Effector memory CD4-positive, alpha-beta T cell (primary cell): ENCODE measurements around the gene CLCN7.

Source experiments
- DNase-seq, 3 donors: peaks; one replicate each; pipeline ENCODE4 v3.0.0-alpha.2; 2020
- H3K27ac ChIP-seq: 2 replicates; pipeline ENCODE4 v1.7.0; 2013; ENCODE audit warnings: mild to moderate bottlenecking, low read length, moderate library complexity; ENCODE audit not compliant: insufficient read depth, poor library complexity, severe bottlenecking
- H3K27me3 ChIP-seq: replicated peaks from 2 replicates; pipeline ENCODE4 v1.7.0; 2013; ENCODE audit warnings: mild to moderate bottlenecking, low read length; ENCODE audit not compliant: insufficient read depth, control insufficient read depth, poor library complexity, severe bottlenecking
- H3K36me3 ChIP-seq: 2 replicates; pipeline ENCODE4 v1.7.0; 2013; ENCODE audit warnings: mild to moderate bottlenecking, low read length, moderate library complexity; ENCODE audit not compliant: control insufficient read depth, insufficient read depth
- H3K4me1 ChIP-seq: 2 replicates; pipeline ENCODE4 v1.7.0; 2013; ENCODE audit warnings: low read length, mild to moderate bottlenecking; ENCODE audit not compliant: control insufficient read depth, insufficient read depth, poor library complexity, severe bottlenecking
- H3K4me3 ChIP-seq: 2 replicates; pipeline ENCODE4 v1.7.0; 2013; ENCODE audit warnings: low read length, low read depth, mild to moderate bottlenecking; ENCODE audit not compliant: insufficient read depth, poor library complexity, severe bottlenecking
- H3K9me3 ChIP-seq: 2 replicates; pipeline ENCODE4 v1.7.0; 2013; ENCODE audit warnings: mild to moderate bottlenecking, low read length, moderate library complexity; ENCODE audit not compliant: control insufficient read depth

The CLCN7 gene

DNA sequence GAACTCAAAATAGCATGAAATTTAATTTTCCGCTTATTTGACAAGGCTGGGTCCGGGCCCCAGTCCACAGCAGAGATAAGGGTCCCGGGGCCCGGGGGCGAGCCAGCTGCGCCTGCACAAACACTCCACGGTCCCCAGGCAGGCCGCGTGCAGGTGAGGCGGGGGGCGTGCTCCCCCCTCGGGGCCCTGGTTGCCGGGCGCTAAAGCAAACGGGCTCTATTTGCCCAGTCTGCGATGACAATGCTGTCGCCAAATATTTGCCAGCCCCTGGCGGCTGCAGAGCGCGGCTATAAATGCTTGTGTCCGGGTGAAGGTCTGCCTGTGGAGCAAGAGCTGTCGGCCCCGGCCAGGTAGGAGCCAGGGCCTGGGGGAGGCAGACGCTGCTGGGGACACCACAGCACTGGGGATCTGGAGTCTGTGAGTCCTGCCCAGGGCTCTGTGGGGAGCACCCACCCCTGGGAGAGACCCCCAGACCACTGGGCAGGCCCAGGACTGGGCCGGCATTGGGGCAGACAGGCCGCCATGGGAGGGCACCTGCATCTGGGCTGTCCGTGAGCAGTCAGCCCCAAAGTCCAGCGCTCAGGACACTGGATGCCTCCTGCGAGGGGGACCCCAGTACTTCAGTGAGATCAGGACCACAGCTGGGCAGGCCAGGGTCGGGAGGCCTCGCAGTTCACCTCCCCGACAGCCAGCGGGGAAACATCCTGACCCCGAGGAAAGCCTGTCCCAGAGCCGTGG is 43.9 kb downstream of the CLCN7 start, which contains the start of gene PERCC1:
Gene PERCC1, plus strand, starts transcription at position 320 of the 738 bp plus-strand sequence. CDS start 1,516 bp downstream, outside the sequence.
- no peaks in the 10 kb centered on the region for H3K9me3 ChIP-seq
- H3K4me3 ChIP-seq, result no peak within 1 kb of the TSS
- H3K27me3 ChIP-seq, result no peaks in the 10 kb centered on the region
- DNase-seq, result no peak
- no peaks in the 10 kb centered on the region for H3K4me1 ChIP-seq
- no peak within 1 kb of the TSS for H3K27ac ChIP-seq
- H3K36me3 ChIP-seq, result no peaks in the 10 kb centered on the region

DNA sequence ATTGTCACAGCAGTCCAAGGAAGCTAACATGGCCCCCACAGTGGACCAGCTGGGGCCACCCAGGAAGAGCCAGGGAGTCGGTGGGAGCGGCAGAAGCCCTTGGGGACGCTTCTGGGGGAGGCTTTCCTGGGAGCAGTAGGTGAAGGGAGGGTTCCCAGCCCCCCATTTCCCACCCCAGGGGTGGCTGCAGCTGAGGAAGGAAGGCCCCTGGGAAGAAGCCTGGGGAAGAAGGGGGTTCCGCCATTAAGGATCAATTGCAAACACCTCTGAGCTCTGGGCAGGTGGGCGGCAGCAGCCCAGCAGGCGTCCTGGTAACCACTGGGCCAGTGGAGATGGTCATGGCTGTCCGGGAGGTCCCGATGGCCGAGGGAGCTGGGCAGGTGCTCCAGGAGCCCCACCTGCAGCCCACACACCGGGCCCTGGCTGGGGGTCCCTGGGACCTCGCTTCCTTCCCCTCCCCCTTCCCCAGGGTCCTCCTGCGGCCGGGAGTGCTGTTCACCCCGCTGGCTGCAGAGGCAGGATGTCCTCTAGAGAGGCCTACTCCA is 44.5 kb downstream of the CLCN7 start:
- no peaks in the 10 kb centered on the region for H3K9me3 ChIP-seq
- DNase-seq, result no peak
- H3K36me3 ChIP-seq, result no peaks in the 10 kb centered on the region
- H3K4me1 ChIP-seq, result no peaks in the 10 kb centered on the region
- no peak overlapping the region for H3K4me3 ChIP-seq
- no peak overlapping the region for H3K27ac ChIP-seq
- no peaks in the 10 kb centered on the region for H3K27me3 ChIP-seq

DNA sequence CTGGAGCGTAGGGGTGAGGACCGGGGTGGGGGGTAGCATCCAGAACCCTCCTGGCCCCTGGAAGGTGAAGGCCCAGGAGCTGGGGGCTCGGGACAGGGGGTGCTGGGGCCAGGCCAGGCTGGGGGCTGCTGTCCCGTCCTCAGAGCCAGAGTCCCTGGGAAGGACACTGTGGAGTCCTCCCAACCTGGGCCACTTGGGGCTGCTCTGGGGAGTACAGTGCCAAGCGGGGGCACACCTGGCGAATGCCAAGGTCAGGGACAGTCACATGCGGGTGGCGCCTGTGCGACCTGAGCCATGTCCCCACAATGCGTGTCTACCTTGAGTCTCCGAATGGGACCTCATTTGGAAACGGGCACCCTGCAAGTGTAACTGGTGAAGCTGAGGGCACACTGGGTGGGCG is 45.2 kb downstream of the CLCN7 start:
- Histone ChIP-seq H3K36me3 (no peaks in the 10 kb centered on the region), H3K4me1 (no peaks in the 10 kb centered on the region), H3K27ac (no peak overlapping the region), H3K4me3 (no peak overlapping the region), H3K9me3 (no peaks in the 10 kb centered on the region), H3K27me3 (no peaks in the 10 kb centered on the region)
- no peak for DNase-seq

DNA sequence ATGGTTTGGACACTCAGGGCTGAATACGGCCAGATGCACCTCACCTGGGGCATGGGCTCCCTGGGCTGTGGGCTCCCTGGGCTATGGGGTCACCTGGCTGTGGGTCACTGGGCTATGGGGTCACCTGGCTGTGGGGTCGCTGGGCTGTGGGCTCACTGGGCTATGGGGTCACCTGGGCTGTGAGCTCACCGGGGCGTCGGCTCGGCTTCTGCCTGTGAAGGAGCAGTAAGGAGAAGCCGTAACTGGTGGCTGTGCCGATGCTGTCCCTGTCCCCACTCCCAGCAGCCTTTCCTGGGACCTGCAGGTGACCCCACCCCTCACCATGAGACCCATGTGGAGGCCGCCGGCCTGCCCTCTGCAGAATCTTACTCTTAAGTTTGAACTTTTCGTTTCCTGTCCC is 45.8 kb downstream of the CLCN7 start:
- Histone ChIP-seq H3K27me3 (no peaks in the 10 kb centered on the region), H3K4me1 (no peaks in the 10 kb centered on the region), H3K27ac (no peak overlapping the region), H3K36me3 (no peaks in the 10 kb centered on the region), H3K4me3 (no peak overlapping the region), H3K9me3 (no peaks in the 10 kb centered on the region)
- no peak for DNase-seq

DNA sequence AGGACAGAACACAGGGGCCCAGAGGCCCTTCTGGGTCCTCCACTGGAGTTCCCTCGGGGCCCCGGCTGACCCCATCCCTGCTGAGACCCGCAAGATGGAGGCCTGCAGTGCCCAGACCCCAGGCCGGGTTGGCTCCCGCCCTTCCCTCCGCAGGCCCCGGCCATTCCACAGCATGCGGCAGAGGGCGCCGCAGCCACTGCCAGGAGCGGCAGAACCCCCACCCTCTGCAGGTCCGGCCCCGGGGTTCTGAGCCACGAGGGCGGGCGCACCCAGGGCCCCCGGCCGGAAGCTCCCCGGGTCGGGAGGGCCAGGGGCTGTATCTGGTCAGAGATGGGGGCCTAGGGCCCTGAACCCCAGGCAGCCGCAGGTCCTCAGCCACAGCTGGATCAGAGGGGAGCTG is 46.3 kb downstream of the CLCN7 start:
- Histone ChIP-seq H3K36me3 (no peaks in the 10 kb centered on the region), H3K27ac (no peak overlapping the region), H3K27me3 (no peaks in the 10 kb centered on the region), H3K4me1 (no peaks in the 10 kb centered on the region), H3K4me3 (no peak overlapping the region), H3K9me3 (no peaks in the 10 kb centered on the region)
- DNase-seq, result no peak

DNA sequence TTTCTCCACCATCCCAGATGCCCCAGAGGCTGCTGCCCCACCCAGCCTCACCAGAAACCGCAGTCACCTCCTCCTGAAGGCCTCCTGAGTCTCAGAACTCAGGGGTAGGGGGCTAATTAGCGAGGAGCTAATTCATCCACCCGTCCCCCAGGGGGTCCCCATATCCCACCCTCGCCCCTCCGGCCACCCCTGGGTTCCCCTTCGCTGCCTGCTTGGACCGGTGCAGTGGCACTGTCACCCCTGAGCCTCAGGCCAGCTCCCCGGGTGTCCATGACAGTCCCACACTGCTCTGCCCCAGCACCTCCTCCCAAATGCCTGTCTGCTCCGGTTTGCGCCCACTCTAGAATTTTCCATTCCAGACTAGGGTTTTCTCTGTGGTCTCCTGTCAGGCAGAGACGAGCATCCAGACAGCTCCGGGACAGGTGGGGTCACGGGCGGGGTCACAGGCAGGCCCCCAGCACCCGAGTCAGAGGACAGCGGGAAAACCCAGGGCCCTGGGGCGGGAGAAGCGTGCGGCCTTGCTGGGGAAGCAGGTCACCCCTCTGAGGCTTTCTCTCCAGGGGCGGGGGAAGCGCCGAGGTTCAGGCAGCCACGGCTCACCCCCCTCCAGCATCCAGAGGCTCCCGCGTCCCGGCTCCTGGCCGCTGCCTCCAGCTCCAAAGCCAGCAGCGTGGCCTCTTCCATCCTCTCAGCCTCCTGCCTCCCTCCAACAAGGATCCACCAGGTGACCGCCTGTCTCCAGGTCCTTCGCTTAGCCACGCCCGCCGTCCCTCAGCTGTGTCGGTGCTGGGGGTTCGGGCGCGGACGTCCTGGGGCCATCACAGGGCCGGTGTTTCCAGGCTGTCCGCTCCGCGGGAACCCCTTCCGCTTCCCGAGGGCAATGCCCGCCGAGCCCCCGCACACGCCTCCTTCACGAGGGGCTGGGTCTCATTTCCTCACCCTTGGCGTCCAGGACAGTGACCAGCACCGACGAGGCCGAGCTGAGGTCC is 47.1 kb downstream of the CLCN7 start:
- no peak for DNase-seq
- Histone ChIP-seq H3K27ac (no peak overlapping the region), H3K4me3 (no peak overlapping the region), H3K27me3 (no peaks in the 10 kb centered on the region), H3K9me3 (no peaks in the 10 kb centered on the region), H3K36me3 (no peaks in the 10 kb centered on the region), H3K4me1 (no peaks in the 10 kb centered on the region)

DNA sequence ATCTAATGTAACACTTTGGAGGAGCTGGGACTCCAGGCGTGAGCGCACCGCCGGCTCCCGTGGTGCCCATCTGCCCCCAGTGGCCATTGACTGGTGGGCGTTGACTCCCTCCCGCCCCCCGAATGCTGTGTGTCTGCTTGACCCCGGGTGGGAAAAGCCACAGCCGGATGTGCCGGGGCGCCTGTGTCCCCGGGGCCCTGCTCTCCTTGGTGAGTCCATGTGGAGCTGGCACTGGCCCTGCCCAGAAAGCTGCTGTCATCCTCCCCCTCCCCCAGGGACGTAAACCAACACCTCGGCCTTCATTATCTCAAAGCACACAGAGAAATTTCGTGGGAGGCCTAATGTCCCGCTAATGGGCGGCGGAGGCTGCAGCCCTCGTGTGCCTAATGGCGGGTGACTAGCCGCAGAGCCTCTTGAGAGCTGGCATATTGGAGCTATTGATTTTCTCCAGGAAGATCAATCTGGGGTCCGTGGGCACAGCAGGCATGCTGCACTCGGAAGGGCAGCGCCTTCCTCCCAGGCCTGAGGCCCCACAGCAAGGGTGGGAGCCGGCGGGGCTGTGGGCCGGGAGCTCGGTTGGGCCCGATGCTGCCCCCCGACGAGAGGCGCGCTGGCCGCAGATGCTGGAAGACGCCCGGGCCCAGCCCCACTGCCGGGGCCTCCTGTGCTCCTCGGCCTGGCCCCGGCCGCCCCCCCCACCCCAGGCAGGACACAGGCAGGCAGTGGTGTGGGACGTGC is 47.9 kb downstream of the CLCN7 start:
- no peaks in the 10 kb centered on the region for H3K27me3 ChIP-seq
- H3K4me3 ChIP-seq, result no peak overlapping the region
- DNase-seq, result no peak

DNA sequence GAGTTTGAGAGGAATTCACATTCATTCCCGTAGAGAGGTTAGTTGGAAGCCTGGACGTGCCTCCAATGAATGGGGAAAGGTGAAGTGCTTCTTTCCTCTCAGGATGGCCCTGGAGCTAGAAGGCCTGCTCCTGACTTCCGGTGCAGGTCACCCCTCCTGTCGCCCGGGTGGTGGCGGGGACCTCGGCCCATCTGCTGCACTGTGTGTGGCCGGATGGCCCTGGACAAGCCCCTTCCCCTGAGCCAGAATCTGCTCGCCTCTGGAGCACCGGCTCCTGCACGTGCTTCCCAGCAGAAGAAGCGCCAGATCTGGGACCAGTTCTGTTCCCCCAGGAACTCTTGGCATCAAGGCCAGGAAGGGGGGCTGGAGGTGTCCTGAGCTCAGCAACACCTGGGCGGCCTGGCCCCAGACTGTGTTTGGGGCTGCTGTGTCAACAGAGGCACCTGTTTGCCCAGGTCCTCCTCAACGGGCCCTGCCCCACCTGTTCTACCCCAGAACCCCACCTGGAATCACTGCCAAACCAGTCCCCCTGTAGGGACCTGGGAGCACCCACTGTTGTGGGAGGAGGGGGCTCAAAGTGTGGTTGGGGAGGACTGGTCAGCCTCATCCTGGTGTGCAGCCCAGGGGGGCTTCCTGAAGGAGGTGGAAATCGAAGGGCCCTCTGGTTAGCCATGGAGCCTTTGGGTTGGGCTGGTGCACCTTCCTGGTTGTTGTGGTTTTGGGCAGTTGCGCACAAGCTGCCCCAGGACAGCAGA is 49.0 kb downstream of the CLCN7 start:
- Histone ChIP-seq H3K4me3 (no peak overlapping the region), H3K27me3 (no peaks in the 10 kb centered on the region)

More for the DNA sequence above, 47.9 kb downstream of the CLCN7 start:
- H3K27ac ChIP-seq, result no peak overlapping the region
- no peaks in the 10 kb centered on the region for H3K9me3 ChIP-seq
- H3K4me1 ChIP-seq, result no peaks in the 10 kb centered on the region
- H3K36me3 ChIP-seq, result no peaks in the 10 kb centered on the region

DNA sequence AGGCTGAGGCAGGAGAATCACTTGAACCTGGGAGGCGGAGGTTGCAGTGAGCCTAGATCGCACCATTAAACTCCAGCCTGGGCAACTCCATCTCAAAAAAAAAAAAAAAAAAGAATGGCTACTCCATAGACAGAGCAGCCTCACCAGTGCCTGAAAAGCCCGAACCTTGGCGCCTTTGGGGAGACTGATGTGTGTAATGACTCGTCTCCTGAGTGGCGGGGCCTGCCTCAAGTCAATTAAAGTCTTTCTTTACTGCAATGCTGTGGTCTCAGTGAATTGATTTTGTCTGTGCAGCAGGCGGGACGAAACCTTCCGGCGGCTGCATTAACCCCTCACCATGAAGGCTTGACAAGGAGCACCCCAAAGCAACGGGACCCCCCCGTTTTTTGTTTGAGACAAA is 50.8 kb downstream of the CLCN7 start:
- Histone ChIP-seq H3K4me1 (peaks cover 13% of the 10 kb centered on the region), H3K27ac (no peak overlapping the region), H3K36me3 (no peaks in the 10 kb centered on the region), H3K27me3 (no peaks in the 10 kb centered on the region), H3K9me3 (no peaks in the 10 kb centered on the region), H3K4me3 (no peak overlapping the region)
- DNase-seq, result no peak

More for the DNA sequence above, 49.0 kb downstream of the CLCN7 start:
- H3K36me3 ChIP-seq, result no peaks in the 10 kb centered on the region
- no peaks in the 10 kb centered on the region for H3K9me3 ChIP-seq
- H3K4me1 ChIP-seq, result peaks cover 5% of the 10 kb centered on the region
- DNase-seq, result no peak
- H3K27ac ChIP-seq, result no peak overlapping the region
